HG03520 (cell line): ENCODE measurements around the gene TRAPPC8.
"Not testable (repeated sequence)": the region's sequence is repeated elsewhere in the genome, so short reads cannot be mapped to it uniquely, and the experiment has no call there.

Experiments used
- ATAC-seq: cut with Tn5 transposase; IDR thresholded peaks from one replicate; pipeline ENCODE4 v1.9.1; 2021; ENCODE audit warnings: mild to moderate bottlenecking, moderate library complexity; ENCODE audit not compliant: unreplicated experiment

Gene TRAPPC8

DNA sequence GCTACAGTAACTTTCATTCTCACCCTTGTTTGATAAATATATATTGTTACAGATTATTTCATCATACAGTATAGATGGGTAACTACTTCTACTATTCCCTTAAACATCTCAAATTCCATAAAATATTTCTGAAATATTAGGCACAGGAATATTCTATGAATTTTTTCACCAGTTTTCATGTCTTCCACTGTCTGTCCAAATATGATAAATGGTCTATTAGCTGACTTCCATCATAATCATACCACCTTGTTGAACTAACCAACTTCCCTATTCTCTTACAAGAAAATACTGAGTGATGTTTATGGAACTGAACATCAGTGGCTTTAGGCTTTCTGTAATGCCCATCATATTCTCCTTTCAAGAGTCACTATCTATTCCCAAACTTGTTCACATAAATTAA is 82.4 kb downstream of the TRAPPC8 start:
- ATAC-seq = no peak

GRCh38 chr18:31857526-31858106 is 85.3 kb downstream of the TRAPPC8 start:
- no peak for ATAC-seq

GRCh38 chr18:31850844-31851243 is 92.1 kb downstream of the TRAPPC8 start:
- ATAC-seq = no peak

DNA sequence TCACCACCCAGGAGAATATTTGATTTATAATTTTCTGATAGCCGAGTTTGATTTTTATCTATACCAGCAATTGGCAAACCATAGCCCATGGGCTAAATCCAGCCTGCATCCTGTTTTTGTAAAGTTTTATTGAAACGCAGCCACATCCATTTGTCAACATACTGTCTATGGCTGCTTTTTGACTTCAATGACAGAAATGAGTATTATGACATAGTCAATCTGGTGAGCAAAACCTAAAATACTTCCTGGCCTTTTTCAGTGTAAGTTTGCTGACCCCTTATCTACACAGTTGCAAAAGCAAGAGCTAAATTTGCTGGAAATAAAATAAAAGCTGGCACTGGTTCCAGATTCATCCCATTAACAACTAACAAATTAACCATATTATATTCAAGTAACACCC is 102.4 kb downstream of the TRAPPC8 start:
- no peak for ATAC-seq

- ATAC-seq = no peak
Observed at GRCh38 chr18:31837879-31838278, 105.0 kb downstream of the TRAPPC8 start.

DNA sequence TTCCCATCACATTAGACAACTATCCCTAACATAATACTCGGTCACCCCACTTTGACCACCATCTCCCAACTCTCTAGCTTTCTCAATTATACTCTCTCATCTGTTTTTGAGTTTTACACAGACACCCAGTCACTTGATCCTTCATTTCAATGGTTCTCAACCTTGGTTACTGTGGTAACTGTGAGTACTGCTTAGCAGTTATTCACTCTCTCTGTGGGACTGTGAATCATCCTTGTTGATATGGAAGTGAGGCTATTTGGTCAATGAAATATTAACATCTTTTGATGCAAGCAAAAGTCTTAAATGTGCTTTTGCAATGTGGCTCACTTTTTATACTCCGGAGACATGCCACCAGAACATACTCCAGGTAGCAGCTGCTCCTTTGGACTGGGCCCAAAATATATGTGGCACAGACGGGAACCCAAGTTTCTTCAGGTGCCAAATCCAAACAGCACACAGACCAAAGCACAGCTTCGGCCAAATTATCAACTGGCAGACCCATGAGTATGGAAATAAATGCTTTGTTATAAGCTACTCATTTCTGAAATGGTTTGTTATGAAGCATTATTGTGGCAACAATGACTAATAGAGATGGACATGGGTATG is 107.3 kb downstream of the TRAPPC8 start:
- ATAC-seq = no peak

- no peak for ATAC-seq
Observed at GRCh38 chr18:31831903-31832302, 111.0 kb downstream of the TRAPPC8 start.

- no peak for ATAC-seq
Observed at GRCh38 chr18:31830686-31831085, 112.2 kb downstream of the TRAPPC8 start.

GRCh38 chr18:31828613-31829012 is 114.3 kb downstream of the TRAPPC8 start:
- ATAC-seq = no peak

GRCh38 chr18:31826673-31827325 is 116.1 kb downstream of the TRAPPC8 start:
- not testable (repeated sequence) for ATAC-seq

GRCh38 chr18:31825772-31826171 is 117.2 kb downstream of the TRAPPC8 start:
- no peak for ATAC-seq

GRCh38 chr18:31821545-31822171 is 121.3 kb downstream of the TRAPPC8 start:
- no peak for ATAC-seq

DNA sequence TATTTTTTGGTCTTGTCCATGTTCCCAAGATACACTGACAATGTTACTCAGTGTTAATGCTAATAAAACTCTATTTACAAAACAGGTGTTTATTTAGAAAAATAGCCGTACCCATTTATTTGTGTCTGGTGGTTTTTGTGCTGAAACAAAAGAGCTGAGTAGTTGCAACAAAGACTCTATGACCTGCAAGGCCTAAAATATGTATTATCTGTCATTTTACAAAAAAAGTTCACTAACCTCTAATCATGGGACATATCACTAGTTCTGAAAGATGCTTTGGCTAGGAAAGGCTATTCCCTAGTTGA is 123.1 kb downstream of the TRAPPC8 start:
- ATAC-seq = no peak

DNA sequence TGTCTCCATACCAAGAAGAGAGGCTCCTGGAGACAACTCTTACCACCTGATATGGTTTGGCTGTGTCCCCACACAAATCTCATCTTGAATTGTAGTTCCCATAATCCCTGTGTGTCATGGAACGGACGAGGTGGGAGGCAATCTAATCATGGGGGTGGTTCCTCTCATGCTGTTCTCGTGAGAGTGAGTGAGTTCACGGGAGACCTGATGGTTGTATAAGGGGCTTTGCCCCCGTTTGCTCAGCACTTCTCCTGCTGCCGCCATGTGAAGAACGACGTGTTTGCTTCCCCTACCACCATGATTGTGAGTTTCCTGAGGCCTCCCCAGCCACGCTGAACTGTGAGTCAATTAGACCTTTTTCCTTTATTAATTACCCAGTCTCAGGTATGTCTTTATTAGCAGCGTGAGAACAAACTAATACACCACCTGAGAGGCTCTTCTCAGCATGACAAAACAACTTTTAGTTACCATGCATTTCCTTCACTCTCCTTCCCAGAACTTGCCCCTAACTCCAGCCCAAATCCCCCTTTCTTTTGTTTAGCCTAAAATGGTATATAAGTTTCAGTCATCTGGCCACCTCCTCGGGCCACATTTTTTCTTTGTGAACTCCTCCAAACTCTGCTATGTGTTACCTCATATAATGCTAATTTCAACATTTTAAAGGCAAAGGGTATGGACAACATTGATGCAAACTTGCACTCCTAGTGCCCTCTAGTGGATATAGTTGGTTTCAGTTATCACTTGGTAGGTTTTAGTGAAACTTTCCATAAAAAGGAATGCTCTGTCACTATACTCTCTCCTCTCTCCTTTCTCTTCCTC is 123.6 kb downstream of the TRAPPC8 start:
- peak; percentile 77 for ATAC-seq

DNA sequence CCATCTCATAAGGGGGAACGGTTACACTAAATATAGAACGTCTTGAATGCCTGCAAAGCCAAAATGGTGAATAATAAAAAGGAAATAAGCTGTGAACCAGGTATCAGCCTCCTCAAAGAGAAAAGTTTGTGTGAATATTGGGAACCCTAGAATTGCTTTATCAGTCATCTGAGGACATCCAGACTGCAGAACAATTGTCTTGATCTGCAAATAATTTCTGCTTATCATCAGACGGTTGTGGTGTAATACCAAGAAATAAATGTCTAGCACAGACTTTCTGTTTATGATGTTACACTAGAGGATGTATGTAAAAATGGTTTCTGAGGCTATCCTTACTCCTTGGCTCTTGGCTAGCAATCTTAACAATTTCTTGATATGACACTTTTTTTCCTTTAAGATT is 128.8 kb downstream of the TRAPPC8 start:
- ATAC-seq = no peak

GRCh38 chr18:31810336-31811130 is 132.4 kb downstream of the TRAPPC8 start:
- ATAC-seq = not testable (repeated sequence)

DNA sequence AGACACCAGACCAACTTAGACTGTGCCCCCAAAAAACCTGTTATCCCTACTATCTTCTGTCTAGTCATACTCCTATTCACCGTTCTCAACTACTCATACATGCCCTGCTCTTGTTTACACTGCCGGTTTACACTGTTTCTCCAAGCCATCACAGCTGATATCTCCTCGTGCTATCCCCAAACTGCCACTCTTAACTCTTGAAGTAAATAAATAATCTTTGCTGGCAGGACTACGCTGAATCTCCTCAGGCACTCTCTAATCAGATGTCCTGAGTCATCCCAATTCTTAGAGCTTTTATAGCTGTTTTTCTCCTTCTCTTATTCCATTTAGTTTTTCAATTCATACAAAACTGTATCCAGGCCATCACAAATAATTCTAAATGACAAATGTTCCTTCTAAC is 133.9 kb downstream of the TRAPPC8 start:
- not testable (repeated sequence) for ATAC-seq

- ATAC-seq = no peak
Observed at GRCh38 chr18:31801078-31801477, 141.8 kb downstream of the TRAPPC8 start.

DNA sequence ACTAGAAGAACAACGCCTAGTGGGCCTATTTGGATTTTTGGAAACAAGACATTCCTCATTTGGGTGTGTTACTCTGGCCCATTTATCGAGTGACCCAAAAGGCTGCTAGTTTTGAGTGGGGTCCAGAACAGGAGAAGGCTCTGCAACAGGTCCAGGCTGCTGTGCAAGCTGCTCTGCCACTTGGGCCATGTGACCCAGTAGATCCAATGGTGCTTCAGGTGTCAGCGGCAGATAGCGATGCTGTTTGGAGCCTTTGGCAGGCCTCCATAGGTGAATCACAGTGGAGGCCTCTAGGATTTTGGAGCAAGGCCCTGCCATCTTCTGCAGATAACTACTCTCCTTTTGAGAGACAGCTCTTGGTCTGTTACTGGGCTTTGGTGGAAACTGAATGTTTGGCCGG is 143.7 kb downstream of the TRAPPC8 start:
- ATAC-seq = not testable (repeated sequence)

- no peak for ATAC-seq
Observed at GRCh38 chr18:31798399-31798798, 144.5 kb downstream of the TRAPPC8 start.

DNA sequence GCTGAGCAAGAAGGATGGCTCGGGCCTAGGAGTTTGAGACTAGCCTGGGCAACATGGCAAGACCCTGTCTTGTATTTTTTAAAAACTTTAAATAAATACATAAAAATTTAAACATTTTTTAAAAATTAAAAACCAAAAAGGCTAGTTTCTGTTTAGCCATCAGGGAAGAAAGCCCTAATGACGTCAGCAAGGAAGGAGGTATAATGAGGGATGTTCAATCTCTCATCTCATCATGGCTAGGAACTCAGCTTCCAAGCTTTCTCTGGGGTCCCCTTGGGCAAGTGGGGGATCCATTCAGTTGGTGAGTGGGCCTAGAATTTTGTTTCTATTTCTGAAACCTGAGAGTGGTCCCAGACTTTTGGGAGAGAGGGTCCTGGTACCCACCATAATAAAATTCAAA is 147.2 kb downstream of the TRAPPC8 start:
- ATAC-seq = no peak
